Measurements from ENCODE around the gene STAC3. TPM values are rescaled to one million over a fixed set of nuclear protein-coding genes. Genes with fewer than 3 reads are reported as not detected.
A peak's percentile ranks its signal among the peaks of the same experiment; 100 is the strongest.

The STAC3 gene
- total and polyA plus RNA-seq, 2 of the 13 experiments (the other 11 are each of a cell fraction or from before 2014, with no cell fraction given), result 0.18 to 0.22 TPM

GRCh38 chr12:57243521-57244311 is 7.3 kb downstream of the STAC3 start (continued):
- TF ChIP-seq ZNF280D (CRISPR knock-in tag; IDR thresholded peaks at IDR 0.05) (no peak), ATF7-NPFF (CRISPR knock-in tag; IDR thresholded peaks at IDR 0.05; ENCODE audit: low read depth) (no peak), NFAT5 (CRISPR knock-in tag; IDR thresholded peaks at IDR 0.05) (no peak), MAFF (IDR thresholded peaks at IDR 0.05; ENCODE audit: low read depth, low read length) (no peak), ZNF549 (CRISPR knock-in tag; IDR thresholded peaks at IDR 0.05) (no peak), ZFY (CRISPR knock-in tag; IDR thresholded peaks at IDR 0.05) (peak; percentile 25; the same call in 1 of the 2 replicates), CREB1 (IDR thresholded peaks at IDR 0.05) (no peak), CREB1 (CRISPR knock-in tag; IDR thresholded peaks at IDR 0.05) (peak; percentile 61; the same call in 1 of the 2 replicates), TEAD2 (CRISPR knock-in tag; IDR thresholded peaks at IDR 0.05) (no peak), CBX2 (IDR thresholded peaks at IDR 0.05; ENCODE audit: low read depth, low read length) (no peak), CBX2 (CRISPR knock-in tag; IDR thresholded peaks at IDR 0.05; ENCODE audit: low read depth) (no peak), ZNF7 (CRISPR knock-in tag; IDR thresholded peaks at IDR 0.05) (no peak), FOXA1 (IDR thresholded peaks at IDR 0.05) (no peak), FOXA1 (CRISPR knock-in tag; IDR thresholded peaks at IDR 0.05) (no peak), WIZ (CRISPR knock-in tag; IDR thresholded peaks at IDR 0.05) (no peak), ZKSCAN8 (CRISPR knock-in tag; IDR thresholded peaks at IDR 0.05; ENCODE audit: borderline replicate concordance) (no peak), ZFP37 (CRISPR knock-in tag; IDR thresholded peaks at IDR 0.05; ENCODE audit: borderline replicate concordance) (no peak), ZBTB2 (CRISPR knock-in tag; IDR thresholded peaks at IDR 0.05; ENCODE audit: low read depth) (no peak), CREM (IDR thresholded peaks at IDR 0.05) (peak; percentile 34; the same call in 1 of the 2 replicates), CREM (CRISPR knock-in tag; IDR thresholded peaks at IDR 0.05) (no peak), ETV6 (CRISPR knock-in tag; conservative IDR thresholded peaks at IDR 0.05) (no peak), ZMYM3 (CRISPR knock-in tag; IDR thresholded peaks at IDR 0.05) (no peak), CHD2 (IDR thresholded peaks at IDR 0.05; ENCODE audit: low read depth, low read length) (no peak)
